Peyer's patch (tissue), 4 donors: Measurements from ENCODE around the gene CORO1C.

Source experiments
- POLR2A ChIP-seq, 2 donors: fragments of 450-650 bp; IDR thresholded peaks; one replicate each; pipeline ENCODE4 v1.5.1; 2017; ENCODE audit warnings: antibody characterized with exemption in 2 of 2, mild to moderate bottlenecking in 2 of 2, moderate library complexity in 2 of 2
- TF ChIP-seq, protein P1 (sequence below), 6 experiments: fragments of 450-650 bp in 4 of 6; fragments of 200-600 bp in 2 of 6; sonication (generic) in 1 of 6; IDR thresholded peaks; one replicate each; pipeline ENCODE4 v1.5.1; 2017 to 2019; ENCODE audit warnings: antibody characterized with exemption in 6 of 6, mild to moderate bottlenecking in 3 of 6, moderate library complexity in 1 of 6

DNA sequence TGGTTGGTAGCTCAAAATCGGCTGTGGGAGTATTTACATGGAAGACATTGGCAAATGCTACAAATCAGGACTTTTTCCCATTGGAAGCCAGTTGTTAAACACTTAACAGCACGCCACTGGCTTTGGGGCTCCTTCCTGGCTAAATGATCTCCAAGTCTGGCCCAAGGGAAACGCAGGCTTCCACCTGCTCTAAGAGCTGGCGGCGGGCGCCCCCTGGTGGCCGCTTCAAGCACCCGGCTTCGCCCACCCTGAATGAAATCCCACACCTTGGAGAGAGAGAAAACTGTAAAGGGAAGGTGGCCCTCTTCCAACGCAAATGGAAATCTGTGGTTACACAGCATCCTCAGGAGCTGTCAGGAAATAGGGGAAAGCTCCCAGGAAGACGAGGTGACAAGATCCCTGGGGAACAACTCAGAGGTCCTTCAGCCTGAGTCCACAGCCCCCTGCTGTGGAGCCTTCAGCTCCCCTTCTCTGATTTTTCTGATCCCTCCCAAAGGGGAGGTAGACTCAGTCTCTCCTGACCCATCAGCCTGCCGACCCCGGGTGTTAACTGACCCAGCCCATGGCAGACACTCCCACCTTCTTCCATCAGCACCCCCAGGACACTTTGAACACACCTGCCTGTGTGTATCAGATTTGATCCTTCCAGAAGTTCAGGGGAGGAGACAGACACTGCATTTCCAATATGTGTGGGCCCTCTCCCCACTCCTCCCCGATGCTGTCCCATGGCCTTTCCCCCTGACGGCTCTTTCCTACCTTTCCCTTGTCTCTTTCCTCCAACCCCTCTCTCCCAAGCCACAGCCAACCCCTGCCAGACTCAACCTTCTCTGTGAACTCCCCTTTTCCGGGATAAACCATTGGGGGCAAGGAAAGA lies 113.0 kb downstream of the CORO1C start:
- TF ChIP-seq, protein P1, sequence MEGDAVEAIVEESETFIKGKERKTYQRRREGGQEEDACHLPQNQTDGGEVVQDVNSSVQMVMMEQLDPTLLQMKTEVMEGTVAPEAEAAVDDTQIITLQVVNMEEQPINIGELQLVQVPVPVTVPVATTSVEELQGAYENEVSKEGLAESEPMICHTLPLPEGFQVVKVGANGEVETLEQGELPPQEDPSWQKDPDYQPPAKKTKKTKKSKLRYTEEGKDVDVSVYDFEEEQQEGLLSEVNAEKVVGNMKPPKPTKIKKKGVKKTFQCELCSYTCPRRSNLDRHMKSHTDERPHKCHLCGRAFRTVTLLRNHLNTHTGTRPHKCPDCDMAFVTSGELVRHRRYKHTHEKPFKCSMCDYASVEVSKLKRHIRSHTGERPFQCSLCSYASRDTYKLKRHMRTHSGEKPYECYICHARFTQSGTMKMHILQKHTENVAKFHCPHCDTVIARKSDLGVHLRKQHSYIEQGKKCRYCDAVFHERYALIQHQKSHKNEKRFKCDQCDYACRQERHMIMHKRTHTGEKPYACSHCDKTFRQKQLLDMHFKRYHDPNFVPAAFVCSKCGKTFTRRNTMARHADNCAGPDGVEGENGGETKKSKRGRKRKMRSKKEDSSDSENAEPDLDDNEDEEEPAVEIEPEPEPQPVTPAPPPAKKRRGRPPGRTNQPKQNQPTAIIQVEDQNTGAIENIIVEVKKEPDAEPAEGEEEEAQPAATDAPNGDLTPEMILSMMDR (IDR thresholded peaks at IDR 0.05), result peak; percentile 86 to 98 (median 90)
- no peak for TF ChIP-seq POLR2A (IDR thresholded peaks at IDR 0.05)
